ENCODE results near the gene PVALEF.
"Not testable (repeated sequence)": the region's sequence is repeated elsewhere in the genome, so short reads cannot be mapped to it uniquely, and the experiment has no call there.

PVALEF gene

DNA sequence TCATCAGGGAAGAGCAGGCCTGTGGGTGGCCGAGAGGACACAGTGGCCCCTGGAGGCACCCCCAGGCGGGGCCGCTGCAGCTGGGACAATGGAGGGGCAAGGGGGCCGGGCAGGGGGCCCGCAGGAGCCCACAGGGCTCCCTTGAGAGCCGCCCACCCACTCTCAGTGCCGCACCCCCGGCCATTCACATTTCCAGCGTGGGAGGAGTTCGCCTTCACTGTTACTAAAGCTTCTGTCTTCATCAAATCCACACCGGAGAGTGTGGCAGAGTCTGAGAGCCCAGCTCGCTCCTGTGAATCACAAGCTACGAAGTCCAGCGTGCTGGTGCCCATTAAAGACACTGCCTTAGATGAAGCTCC, 20.9 kb upstream of the PVALEF start:
- no peak for DNase-seq (ENCODE audit: low read depth)

- not testable (repeated sequence) for DNase-seq (ENCODE audit: low read depth)
These were observed 19.1 kb upstream of the PVALEF start for GRCh38 chr17:81146208-81146607.

DNA sequence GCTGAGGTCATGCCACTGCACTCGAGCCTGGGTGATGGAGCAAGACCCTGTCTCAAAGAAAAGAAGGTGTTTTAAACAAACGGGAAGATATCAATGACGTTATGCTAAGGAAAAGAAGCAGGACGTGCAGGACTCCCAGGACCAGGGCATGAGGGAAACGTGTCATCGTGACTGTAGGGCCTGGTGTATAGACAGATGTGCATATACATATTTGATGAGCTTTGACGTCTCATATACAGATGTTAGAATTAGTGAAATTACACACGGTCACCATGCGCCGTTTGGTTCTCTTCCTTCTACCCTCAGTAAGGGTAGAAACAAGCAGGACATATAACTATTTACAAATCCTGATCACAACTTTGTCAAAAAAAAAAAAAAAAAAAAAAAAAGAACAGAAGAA, 17.6 kb upstream of the PVALEF start:
- no peak for DNase-seq (ENCODE audit: low read depth)

- no peak for DNase-seq (ENCODE audit: low read depth)
These were observed 16.7 kb upstream of the PVALEF start for GRCh38 chr17:81148571-81148970.

DNA sequence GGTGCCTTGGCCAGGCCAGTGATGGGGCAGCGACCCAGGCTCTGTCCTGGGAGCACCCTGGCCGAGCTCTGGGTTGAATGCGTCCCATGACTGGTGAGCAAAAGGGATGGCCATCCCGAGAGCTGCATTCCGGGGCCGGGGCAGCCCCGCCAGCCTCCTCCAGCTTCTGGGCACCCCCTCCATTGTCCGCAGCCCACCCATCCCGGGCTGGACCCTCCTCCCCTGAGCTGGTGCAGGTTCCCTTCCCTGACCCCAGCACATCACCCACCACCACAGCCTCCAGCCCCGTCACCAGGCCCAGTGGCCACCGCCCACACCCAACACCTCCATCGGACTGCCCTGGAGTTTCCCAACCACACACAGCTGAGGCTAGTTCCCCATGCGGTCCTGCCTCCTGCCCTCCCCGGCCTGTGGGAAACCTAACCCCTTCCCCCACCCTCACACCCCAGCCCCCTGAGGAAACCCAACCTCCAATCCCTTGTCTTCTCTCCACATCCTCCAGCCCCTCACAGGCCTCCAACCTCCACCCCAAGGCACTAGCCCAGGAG, 16.2 kb upstream of the PVALEF start:
- DNase-seq (ENCODE audit: low read depth), result no peak

- DNase-seq (ENCODE audit: low read depth), result no peak
These were observed 14.8 kb upstream of the PVALEF start for GRCh38 chr17:81150377-81151077.

DNA sequence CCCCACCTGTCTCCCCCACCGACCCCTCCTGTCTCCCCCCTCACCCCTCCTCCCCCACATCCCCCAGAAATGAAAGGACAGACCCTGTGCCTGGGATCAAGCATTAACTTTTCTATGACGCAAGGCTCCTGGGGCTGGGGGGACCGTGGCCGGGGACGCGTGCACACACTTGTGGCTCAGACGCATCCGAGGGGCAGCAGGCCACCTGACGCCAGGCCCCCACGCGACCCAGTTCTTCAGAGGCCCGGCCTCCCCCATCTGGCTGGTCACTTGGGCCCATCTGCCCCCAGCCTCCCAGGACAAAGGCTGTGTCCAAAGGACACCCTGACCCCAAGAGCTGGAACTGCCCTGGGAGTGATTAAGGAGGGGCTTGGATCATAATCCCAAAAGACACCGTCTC, 14.0 kb upstream of the PVALEF start:
- no peak for DNase-seq (ENCODE audit: low read depth)

- DNase-seq (ENCODE audit: low read depth), result no peak
These were observed 12.9 kb upstream of the PVALEF start for GRCh38 chr17:81152288-81152828.

DNA sequence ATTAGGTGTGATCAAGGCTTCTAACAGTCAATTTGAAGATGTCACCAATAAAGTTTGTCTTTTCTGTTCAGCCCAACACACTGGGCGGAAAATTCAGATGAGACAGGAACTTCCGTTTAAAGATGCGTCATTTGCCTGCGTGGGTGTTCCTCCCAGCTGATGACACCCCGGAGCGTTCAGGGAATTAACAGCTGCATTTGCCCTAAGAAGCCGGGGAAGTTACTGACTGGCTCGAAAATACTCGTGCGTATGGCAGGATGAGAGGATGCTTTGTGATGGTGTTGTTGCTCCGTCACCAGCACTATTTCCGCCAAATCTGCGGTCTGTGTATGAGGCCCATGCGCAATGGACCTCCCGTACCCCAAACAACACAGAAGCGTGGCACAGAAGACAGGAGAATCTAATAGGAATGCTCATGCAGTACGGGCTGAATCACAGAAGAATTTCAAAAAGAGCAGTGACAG, 11.9 kb upstream of the PVALEF start:
- peak; percentile 59 for DNase-seq (ENCODE audit: low read depth)

GRCh38 chr17:81154016-81154415, 11.3 kb upstream of the PVALEF start:
- DNase-seq (ENCODE audit: low read depth), result not testable (repeated sequence)

DNA sequence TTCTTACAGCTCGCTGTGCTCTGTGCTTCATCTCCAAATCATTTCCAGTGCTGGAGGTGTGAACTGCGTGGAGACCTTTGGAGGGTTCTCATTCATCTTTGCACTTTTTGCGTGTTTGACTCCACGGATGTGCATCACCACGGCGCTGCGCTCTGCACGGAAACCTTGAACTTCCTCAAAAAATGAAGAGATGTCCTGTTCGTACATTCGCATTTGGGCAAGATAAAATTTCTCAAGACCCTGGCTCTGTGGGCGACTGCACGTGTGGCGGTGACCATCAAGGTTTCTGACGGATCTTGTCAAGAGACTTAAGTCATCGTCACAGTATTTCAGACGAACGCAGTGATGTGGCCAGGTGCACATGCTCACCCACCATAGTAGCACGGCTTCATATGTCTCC, 10.3 kb upstream of the PVALEF start:
- no peak for DNase-seq (ENCODE audit: low read depth)

DNA sequence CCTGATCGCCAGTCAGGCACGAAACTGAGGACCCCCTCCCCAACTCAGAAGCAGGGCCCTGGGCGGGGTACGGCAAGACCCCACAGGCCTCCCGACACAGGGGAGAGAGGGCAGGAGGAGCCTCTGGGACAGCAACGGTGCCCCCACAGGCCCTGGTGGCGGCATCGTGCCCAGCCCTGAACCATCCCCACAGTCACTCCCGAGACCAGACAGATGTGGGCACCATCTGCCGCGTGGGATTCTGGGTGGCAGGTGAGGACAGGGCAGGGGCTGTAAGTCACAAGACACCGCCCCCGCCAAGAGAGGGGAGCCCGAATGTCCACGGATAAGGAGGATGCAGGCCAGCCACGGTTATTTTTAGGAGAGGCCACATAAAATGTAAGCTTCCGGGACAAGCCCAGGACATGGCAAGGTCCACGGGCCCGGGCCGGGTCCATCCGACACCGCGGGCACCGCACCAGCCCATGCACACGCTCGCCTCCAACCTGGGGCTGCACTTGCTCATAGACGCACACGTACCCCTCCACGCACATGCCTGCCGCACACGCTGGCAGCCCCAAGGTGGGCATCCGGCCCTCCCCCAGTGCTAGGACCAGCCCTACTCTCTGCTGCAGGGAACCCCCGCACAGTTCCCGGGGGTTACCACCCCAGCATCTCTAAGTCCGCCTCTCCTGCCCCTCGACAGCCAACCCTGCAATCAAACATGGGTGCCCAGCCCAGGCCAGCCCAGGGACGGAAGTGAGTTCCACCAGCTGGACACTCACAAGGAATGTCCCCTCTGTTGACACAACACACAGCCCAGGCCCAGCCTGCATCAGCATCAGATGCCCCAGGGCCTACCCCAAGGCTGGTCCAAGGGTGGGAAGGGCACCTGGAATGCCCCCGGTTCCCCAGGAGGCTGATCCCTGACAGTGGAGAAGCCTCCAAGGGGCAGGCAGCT, 8.2 kb upstream of the PVALEF start:
- no peak for DNase-seq (ENCODE audit: low read depth)

- DNase-seq (ENCODE audit: low read depth), result no peak
These were observed 7.2 kb upstream of the PVALEF start for GRCh38 chr17:81157848-81158687.

DNA sequence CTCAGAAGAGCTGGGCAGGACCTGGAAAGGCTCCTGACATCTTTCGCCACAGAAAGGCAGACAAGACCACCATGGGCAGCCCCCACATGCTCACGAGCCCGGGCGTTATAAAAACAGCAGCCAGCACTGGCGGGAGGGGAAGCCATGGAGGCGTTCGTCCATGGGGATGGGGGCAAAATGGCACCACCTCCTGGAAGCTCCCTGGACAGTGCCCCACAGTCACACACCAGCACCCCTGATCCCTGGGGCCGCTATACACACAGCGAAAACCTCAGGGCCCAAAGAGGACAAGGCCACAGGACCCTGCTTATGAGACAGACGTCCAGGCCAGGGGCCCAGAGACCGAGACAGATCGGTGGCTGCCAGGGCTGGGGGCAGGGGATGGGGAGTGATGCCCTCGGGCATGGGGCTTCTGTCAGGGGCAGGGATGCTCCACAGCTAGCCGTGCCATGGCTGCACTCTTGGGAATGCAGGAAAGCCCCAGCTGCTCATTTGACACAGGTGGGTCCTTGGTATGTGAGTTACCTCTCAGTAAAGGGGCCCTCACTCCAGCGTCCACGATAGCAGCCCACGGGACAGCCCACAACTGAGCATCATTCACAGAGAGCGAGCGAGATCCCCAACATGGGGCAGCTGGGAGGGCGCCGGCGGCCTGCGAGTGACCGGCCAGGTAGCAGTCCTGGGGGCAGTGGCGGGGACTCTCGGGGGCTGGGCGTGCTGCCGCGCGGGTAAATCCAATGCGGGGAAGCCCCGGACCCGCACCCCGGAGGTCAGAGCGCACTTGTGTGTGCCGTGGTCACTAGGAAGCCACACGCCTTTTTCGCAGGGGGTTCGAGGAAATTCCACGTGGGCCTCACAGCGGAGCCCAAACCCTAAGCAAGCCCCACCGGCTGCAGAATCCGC, 6.4 kb upstream of the PVALEF start:
- DNase-seq (ENCODE audit: low read depth), result no peak

DNA sequence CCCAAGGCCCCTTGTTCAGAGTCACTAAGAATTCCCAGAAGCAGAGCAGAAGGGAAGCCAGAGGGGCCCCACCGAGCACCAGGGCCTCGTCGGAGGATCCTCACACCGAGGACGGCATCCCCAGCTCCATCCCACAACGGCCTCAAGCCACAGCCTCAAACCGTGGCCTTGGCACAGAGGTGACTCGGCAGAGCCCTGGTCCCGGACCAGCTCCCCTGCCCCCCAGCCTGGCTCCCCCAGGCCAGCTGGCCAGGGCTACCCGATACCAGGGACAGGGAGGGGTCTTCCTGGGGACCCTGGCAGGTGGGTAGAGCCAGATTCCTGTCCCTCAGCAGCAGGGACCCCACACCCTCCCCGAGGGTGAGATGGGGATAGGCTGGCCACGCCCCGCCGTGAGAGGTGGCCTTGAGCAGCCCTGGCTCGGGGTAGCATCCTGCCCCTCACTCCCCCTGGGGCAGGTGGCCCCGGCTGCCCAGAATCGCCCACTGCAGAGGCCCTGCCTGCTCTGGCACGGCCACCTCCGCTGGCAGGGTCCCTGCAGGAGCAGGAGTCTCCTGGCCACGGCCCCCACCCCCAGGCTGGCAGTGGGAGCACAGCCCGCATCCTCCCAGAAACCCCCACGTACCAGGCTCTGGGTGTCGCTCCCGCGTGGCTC, 5.6 kb upstream of the PVALEF start:
- DNase-seq (ENCODE audit: low read depth), result no peak

DNA sequence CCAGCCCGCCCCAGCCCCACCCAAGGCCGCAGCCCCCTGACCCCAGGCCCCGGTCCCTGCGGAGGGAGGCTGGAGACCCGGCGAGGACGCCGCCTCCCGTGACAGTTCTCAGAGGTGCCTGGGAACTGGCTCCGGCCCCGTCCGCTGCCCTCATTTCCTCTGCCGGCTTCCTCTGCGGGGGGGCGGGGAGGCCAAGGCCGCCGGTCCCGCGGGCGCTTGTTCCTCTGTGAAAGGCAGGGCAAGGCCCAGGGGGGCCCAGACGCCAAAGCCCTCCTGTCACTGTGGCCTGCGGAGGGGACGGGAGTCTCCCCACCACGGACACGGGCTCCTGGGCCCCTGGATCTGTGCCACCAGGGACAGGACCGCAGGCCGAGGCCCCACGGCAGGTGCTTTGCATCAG, 5.0 kb upstream of the PVALEF start:
- DNase-seq (ENCODE audit: low read depth), result no peak

DNA sequence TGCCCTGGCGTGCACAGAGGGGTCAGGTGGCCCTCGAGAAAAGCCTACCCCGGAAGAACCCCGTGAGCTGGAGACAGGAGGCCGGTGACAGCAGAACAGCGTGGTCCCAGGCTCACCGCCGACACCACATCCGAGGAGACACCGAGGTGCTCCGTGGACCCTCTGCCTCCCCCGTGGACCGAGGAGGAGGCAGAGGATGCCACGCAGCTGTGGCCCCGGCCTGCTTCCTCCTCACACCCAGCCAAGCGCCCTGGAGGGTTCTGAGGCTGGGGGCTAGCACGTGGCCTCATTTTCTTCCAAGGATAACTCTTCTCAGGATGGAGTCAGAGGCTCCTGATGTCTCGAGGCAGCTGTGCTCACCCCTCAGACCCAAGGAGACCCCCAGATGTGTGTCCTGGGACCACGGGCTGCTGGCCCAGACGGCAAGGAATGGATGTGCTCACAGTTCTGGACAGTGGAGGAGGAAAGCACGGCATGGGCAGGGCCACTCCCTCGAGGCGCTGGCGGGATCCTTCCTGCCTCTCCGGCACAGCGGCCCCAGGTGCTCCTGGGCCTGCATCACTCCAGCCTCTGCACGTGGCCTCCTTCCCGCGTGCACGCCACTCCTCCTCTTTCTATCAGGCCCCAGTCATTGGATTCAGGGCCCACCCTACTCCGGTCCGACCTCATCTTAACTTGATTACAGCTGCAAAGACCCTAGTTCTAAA, 4.4 kb upstream of the PVALEF start:
- no peak for DNase-seq (ENCODE audit: low read depth)

DNA sequence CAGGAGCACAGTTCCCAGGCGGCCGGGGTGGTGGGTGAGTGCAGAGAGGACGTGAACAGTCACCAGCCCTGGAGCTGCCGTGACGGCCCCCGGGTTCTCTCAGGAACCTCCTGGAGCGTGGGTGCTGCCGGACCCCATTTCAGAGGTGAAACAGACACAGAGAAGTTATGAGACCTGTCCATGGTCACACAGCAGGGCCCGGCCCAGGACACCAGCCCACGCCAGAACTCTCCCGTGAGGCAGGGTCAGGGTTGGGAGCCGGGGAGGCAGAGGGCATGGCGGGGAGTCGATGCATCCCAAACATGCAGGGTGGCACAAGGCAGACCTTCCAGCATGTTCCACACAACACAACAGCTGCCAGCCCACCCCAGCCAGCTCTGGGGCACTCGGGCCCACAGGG, 3.8 kb upstream of the PVALEF start:
- DNase-seq (ENCODE audit: low read depth), result no peak

GRCh38 chr17:81161972-81162371, 3.3 kb upstream of the PVALEF start:
- DNase-seq (ENCODE audit: low read depth), result no peak

GRCh38 chr17:81162491-81162890, 2.8 kb upstream of the PVALEF start:
- DNase-seq (ENCODE audit: low read depth), result no peak
